Erythroblast (primary cell): ENCODE results near the gene EIF2AK3.

Experiments
- GATA1 ChIP-seq: IDR thresholded peaks from 2 replicates; pipeline ENCODE4 v1.6.1; 2011; ENCODE audit warnings: low read depth, mild to moderate bottlenecking, control low read depth, low read length, moderate library complexity
- POLR2A ChIP-seq: IDR thresholded peaks from 2 replicates; pipeline ENCODE4 v1.6.1; 2011; ENCODE audit warnings: mild to moderate bottlenecking, low read length

- no peak for TF ChIP-seq POLR2A
- TF ChIP-seq GATA1: no peak
These were observed 59.1 kb downstream of the EIF2AK3 start for GRCh38 chr2:88568179-88568578.
